ENCODE data around the gene CLCA2. TPM values are rescaled to one million over a fixed set of nuclear protein-coding genes. Genes with fewer than 3 reads are reported as not detected.

Gene CLCA2
- total RNA-seq, 1 experiment from 2014 or later = 0.20 TPM

- no peak for DNase-seq
- no TSS peak for BruUV-seq (replicated peaks)
- no peak within 1 kb of the TSS for H3K27ac ChIP-seq
- H3K36me3 ChIP-seq (ENCODE audit: low read depth) = no peaks in the 10 kb centered on the region
- POLR2A ChIA-PET (ENCODE audit: unreplicated experiment) = interaction anchor here (0.7 kb wide), 1 partner anchor 107 kb away, joined by 3 read pairs; no protein-coding TSS in a partner anchor
- CTCF ChIA-PET = no interaction called here
- H3K4me3 ChIP-seq = no peak within 1 kb of the TSS
- H3K9me2 ChIP-seq (ENCODE audit: insufficient read depth) = no peaks in the 10 kb centered on the region
- TF ChIP-seq EZH2 (IDR thresholded peaks at IDR 0.05; ENCODE audit: low read depth) = no peak
- no peak for TF ChIP-seq CTCF (conservative IDR thresholded peaks at IDR 0.05)
- H3K4me2 ChIP-seq = no peak within 1 kb of the TSS
- no peak within 1 kb of the TSS for H2AFZ ChIP-seq
- no peaks in the 10 kb centered on the region for H3K27me3 ChIP-seq (ENCODE audit: insufficient read depth, low read depth)
- no peaks in the 10 kb centered on the region for H3K79me2 ChIP-seq (ENCODE audit: low read depth)
- no peaks in the 10 kb centered on the region for H3K4me1 ChIP-seq (replicated peaks; ENCODE audit: insufficient read depth)
- no peaks in the 10 kb centered on the region for H3K9me3 ChIP-seq (ENCODE audit: insufficient read depth, low read depth)
- no peaks in the 10 kb centered on the region for H4K20me1 ChIP-seq (ENCODE audit: insufficient read depth)
- no peaks in the 10 kb centered on the region for H3F3A ChIP-seq (ENCODE audit: insufficient read depth, low read depth)
- intact Hi-C loops (cut with micrococcal nuclease; ENCODE audit: unreplicated experiment) = no loop called here
Observed at GRCh38 chr1:86468501-86468977, 44.6 kb downstream of the CLCA2 start, which contains the start of gene CLCA1. Gene CLCA1 (plus strand): TSS chr1:86468927. CDS start chr1:86468972, 45 bp downstream.

- Histone ChIP-seq H3K36me3 (ENCODE audit: low read depth) (no peaks in the 10 kb centered on the region), H3F3A (ENCODE audit: insufficient read depth, low read depth) (no peaks in the 10 kb centered on the region), H3K79me2 (ENCODE audit: low read depth) (no peaks in the 10 kb centered on the region), H3K9me3 (ENCODE audit: insufficient read depth, low read depth) (no peaks in the 10 kb centered on the region), H3K27me3 (ENCODE audit: insufficient read depth, low read depth) (no peaks in the 10 kb centered on the region), H3K9me2 (ENCODE audit: insufficient read depth) (no peaks in the 10 kb centered on the region), H3K27ac (no peak overlapping the region), H3K4me2 (no peak overlapping the region), H3K4me1 (replicated peaks; ENCODE audit: insufficient read depth) (no peaks in the 10 kb centered on the region), H4K20me1 (ENCODE audit: insufficient read depth) (no peaks in the 10 kb centered on the region), H3K4me3 (no peak overlapping the region), H2AFZ (no peak overlapping the region)
- TF ChIP-seq CTCF (conservative IDR thresholded peaks at IDR 0.05) = no peak
- no peak for TF ChIP-seq EZH2 (IDR thresholded peaks at IDR 0.05; ENCODE audit: low read depth)
- ChIA-PET POLR2A (ENCODE audit: unreplicated experiment) (no interaction called here), CTCF (interaction anchor here (0.7 kb wide), 1 partner anchor 70 kb away, joined by 3 read pairs; no protein-coding TSS in a partner anchor)
- intact Hi-C loops (cut with micrococcal nuclease; ENCODE audit: unreplicated experiment) = no loop called here
- no peak for DNase-seq
- BruUV-seq (replicated peaks) = no TSS peak
Observed at GRCh38 chr1:86470859-86471258, 46.9 kb downstream of the CLCA2 start.

- H3K36me3 ChIP-seq (ENCODE audit: low read depth) = no peaks in the 10 kb centered on the region
- CTCF ChIA-PET = no interaction called here
- H3K27ac ChIP-seq = no peak overlapping the region
- no peaks in the 10 kb centered on the region for H3F3A ChIP-seq (ENCODE audit: insufficient read depth, low read depth)
- TF ChIP-seq CTCF (conservative IDR thresholded peaks at IDR 0.05) (no peak), EZH2 (IDR thresholded peaks at IDR 0.05; ENCODE audit: low read depth) (no peak)
- no peaks in the 10 kb centered on the region for H3K27me3 ChIP-seq (ENCODE audit: insufficient read depth, low read depth)
- H3K4me3 ChIP-seq = no peak overlapping the region
- H3K9me3 ChIP-seq (ENCODE audit: insufficient read depth, low read depth) = no peaks in the 10 kb centered on the region
- H3K79me2 ChIP-seq (ENCODE audit: low read depth) = no peaks in the 10 kb centered on the region
- no peaks in the 10 kb centered on the region for H3K9me2 ChIP-seq (ENCODE audit: insufficient read depth)
- no peaks in the 10 kb centered on the region for H4K20me1 ChIP-seq (ENCODE audit: insufficient read depth)
- no peak overlapping the region for H2AFZ ChIP-seq
- H3K4me2 ChIP-seq = no peak overlapping the region
- no TSS peak for BruUV-seq (replicated peaks)
- H3K4me1 ChIP-seq (replicated peaks; ENCODE audit: insufficient read depth) = no peaks in the 10 kb centered on the region
- POLR2A ChIA-PET (ENCODE audit: unreplicated experiment) = no interaction called here
- no peak for DNase-seq
- intact Hi-C loops (cut with micrococcal nuclease; ENCODE audit: unreplicated experiment) = no loop called here
Observed at GRCh38 chr1:86471291-86471690, 47.3 kb downstream of the CLCA2 start.

All from PC-9 (cell line).